ENCODE measurements around the gene TMEM132C. TPM values are rescaled to one million over a fixed set of nuclear protein-coding genes. Genes with fewer than 3 reads are reported as not detected.

TMEM132C gene
- total and polyA plus RNA-seq, 4 donors: 0.05 to 0.08 (median 0.05) TPM; not detected in 1

DNA sequence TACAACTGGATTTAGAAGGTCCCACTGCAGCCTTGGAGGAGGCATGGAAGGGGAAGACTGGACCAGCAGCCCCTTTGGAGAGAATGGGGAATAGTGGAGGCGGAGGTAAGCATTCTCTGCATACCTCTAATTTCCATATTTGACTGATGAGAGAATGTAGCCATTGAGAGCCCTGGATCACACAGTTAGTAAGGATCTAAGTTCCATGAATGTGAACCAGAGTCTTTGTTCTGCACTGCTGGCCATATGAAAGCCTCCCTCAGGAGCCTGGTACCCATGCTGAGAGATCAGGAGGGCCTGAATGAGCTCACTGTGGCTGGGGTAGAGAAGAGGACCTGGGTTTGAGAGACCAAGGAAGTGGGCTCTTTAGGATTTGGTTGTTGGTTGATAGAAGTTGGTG, 192.1 kb downstream of the TMEM132C start:
- TF ChIP-seq RXRA (IDR thresholded peaks at IDR 0.05): no peak
- no peak for TF ChIP-seq REST (IDR thresholded peaks at IDR 0.05)
- WGBS: 82% methylated on average over 1 of the region's 1 CpG
- no peak overlapping the region for H3K27ac ChIP-seq (ENCODE audit: low read depth in 1 of 2, low read length in 2 of 2)

DNA sequence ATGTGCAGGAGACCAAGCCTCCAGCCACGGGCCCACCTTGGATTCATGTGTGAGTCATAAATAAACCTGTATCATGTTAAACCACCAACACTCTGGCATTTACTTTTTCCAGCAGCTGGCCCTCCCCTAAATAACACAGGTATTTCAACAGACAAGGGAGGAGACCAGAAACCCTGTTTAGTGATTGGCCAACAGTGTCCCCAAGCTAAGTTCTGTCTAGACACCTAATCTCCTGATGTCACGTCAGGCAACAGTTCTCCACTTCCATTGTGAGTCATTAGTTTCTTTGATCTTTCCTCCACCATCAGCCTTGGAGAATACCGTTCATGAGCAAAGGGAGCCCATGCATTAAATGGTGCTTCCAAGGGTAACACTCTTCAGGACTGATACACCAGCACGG, 196.9 kb downstream of the TMEM132C start:
- no peak overlapping the region for H3K27ac ChIP-seq (ENCODE audit: low read depth in 1 of 2, low read length in 2 of 2)
- H3K27me3 ChIP-seq (ENCODE audit: control insufficient read depth in 4 of 4, insufficient read depth in 4 of 4, low read length in 3 of 4): peaks cover 0 to 3% (median 1%) of the 10 kb centered on the region in 4 donors
- WGBS: 80% methylated on average over 4 of the region's 4 CpGs
- DNase-seq (ENCODE audit: low spot score): no peak
- H3K9ac ChIP-seq (ENCODE audit: low read depth in 1 of 2, low read length in 2 of 2): no peak overlapping the region
- H3K4me1 ChIP-seq (ENCODE audit: control insufficient read depth in 4 of 4, insufficient read depth in 4 of 4, low read length in 3 of 4): no peaks in the 10 kb centered on the region
- no peak for TF ChIP-seq MAX (IDR thresholded peaks at IDR 0.05)
- TF ChIP-seq JUND (IDR thresholded peaks at IDR 0.05): no peak
- TF ChIP-seq NR2F2 (IDR thresholded peaks at IDR 0.05): no peak
- TF ChIP-seq GABPA (IDR thresholded peaks at IDR 0.05 in 1 of 2, conservative IDR thresholded peaks at IDR 0.05 in 1 of 2): no peak
- TF ChIP-seq RAD21 (IDR thresholded peaks at IDR 0.05): no peak
- no peak for TF ChIP-seq FOXA2 (IDR thresholded peaks at IDR 0.05)
- TF ChIP-seq RXRA (IDR thresholded peaks at IDR 0.05): no peak
- TF ChIP-seq, protein P1, sequence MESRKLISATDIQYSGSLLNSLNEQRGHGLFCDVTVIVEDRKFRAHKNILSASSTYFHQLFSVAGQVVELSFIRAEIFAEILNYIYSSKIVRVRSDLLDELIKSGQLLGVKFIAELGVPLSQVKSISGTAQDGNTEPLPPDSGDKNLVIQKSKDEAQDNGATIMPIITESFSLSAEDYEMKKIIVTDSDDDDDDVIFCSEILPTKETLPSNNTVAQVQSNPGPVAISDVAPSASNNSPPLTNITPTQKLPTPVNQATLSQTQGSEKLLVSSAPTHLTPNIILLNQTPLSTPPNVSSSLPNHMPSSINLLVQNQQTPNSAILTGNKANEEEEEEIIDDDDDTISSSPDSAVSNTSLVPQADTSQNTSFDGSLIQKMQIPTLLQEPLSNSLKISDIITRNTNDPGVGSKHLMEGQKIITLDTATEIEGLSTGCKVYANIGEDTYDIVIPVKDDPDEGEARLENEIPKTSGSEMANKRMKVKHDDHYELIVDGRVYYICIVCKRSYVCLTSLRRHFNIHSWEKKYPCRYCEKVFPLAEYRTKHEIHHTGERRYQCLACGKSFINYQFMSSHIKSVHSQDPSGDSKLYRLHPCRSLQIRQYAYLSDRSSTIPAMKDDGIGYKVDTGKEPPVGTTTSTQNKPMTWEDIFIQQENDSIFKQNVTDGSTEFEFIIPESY (IDR thresholded peaks at IDR 0.05): no peak
- no peak for TF ChIP-seq HNF4A (conservative IDR thresholded peaks at IDR 0.05)
- no peak for TF ChIP-seq REST (IDR thresholded peaks at IDR 0.05)
- TF ChIP-seq FOXA1 (IDR thresholded peaks at IDR 0.05): no peak
- no peak for TF ChIP-seq TAF1 (conservative IDR thresholded peaks at IDR 0.05)
- TF ChIP-seq, protein P2, sequence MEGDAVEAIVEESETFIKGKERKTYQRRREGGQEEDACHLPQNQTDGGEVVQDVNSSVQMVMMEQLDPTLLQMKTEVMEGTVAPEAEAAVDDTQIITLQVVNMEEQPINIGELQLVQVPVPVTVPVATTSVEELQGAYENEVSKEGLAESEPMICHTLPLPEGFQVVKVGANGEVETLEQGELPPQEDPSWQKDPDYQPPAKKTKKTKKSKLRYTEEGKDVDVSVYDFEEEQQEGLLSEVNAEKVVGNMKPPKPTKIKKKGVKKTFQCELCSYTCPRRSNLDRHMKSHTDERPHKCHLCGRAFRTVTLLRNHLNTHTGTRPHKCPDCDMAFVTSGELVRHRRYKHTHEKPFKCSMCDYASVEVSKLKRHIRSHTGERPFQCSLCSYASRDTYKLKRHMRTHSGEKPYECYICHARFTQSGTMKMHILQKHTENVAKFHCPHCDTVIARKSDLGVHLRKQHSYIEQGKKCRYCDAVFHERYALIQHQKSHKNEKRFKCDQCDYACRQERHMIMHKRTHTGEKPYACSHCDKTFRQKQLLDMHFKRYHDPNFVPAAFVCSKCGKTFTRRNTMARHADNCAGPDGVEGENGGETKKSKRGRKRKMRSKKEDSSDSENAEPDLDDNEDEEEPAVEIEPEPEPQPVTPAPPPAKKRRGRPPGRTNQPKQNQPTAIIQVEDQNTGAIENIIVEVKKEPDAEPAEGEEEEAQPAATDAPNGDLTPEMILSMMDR (IDR thresholded peaks at IDR 0.05; ENCODE audit: low read depth, low read length, missing input control): no peak
- TF ChIP-seq, protein P3, sequence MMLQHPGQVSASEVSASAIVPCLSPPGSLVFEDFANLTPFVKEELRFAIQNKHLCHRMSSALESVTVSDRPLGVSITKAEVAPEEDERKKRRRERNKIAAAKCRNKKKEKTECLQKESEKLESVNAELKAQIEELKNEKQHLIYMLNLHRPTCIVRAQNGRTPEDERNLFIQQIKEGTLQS (IDR thresholded peaks at IDR 0.05): no peak
- TF ChIP-seq HNF4G (IDR thresholded peaks at IDR 0.05): no peak
- TF ChIP-seq EGR1 (IDR thresholded peaks at IDR 0.05; ENCODE audit: low read depth in 2 of 2): no peak
- no peak for TF ChIP-seq SP1 (IDR thresholded peaks at IDR 0.05)
- no peaks in the 10 kb centered on the region for H3K36me3 ChIP-seq (ENCODE audit: control insufficient read depth in 4 of 4, insufficient read depth in 3 of 4, low read depth in 1 of 4, low read length in 3 of 4)
- no peak overlapping the region for H3K4me3 ChIP-seq (ENCODE audit: low read depth in 1 of 3, low read length in 3 of 3)
- H3K9me3 ChIP-seq (ENCODE audit: control insufficient read depth in 4 of 4, low read length in 3 of 4): peaks cover 0 to 7% (median 0%) of the 10 kb centered on the region in 4 donors

More for the DNA sequence above, 192.1 kb downstream of the TMEM132C start:
- peaks cover 0 to 1% (median 0%) of the 10 kb centered on the region in 4 donors for H3K27me3 ChIP-seq (ENCODE audit: control insufficient read depth in 4 of 4, insufficient read depth in 4 of 4, low read length in 3 of 4)
- no peak overlapping the region for H3K9ac ChIP-seq (ENCODE audit: low read depth in 1 of 2, low read length in 2 of 2)
- DNase-seq (ENCODE audit: low spot score): no peak
- peaks cover 0 to 5% (median 0%) of the 10 kb centered on the region in 4 donors for H3K9me3 ChIP-seq (ENCODE audit: control insufficient read depth in 4 of 4, low read length in 3 of 4)
- H3K4me1 ChIP-seq (ENCODE audit: control insufficient read depth in 4 of 4, insufficient read depth in 4 of 4, low read length in 3 of 4): no peaks in the 10 kb centered on the region
- no peak overlapping the region for H3K4me3 ChIP-seq (ENCODE audit: low read depth in 1 of 3, low read length in 3 of 3)
- H3K36me3 ChIP-seq (ENCODE audit: control insufficient read depth in 4 of 4, insufficient read depth in 3 of 4, low read depth in 1 of 4, low read length in 3 of 4): no peaks in the 10 kb centered on the region

Data from liver (tissue), 9 donors.